GM12864 (cell line): ENCODE results near the gene RAB44.

Experiments
- DNase-seq: peaks from one replicate; pipeline ENCODE4 v3.0.0-alpha.2; 2011; ENCODE audit warnings: low read depth
- H3K4me3 ChIP-seq: 2 replicates; pipeline ENCODE4 v1.5.1; 2011; ENCODE audit warnings: mild to moderate bottlenecking, low read depth, low read length, control low read depth
- CTCF ChIP-seq: IDR thresholded peaks from 2 replicates; pipeline ENCODE4 v1.5.1; 2011; ENCODE audit warnings: low read depth, mild to moderate bottlenecking, moderate library complexity, low read length, control low read depth, inconsistent platforms; ENCODE audit errors: missing control alignments

RAB44 gene

GRCh38 chr6:36692861-36693702 lies 4.5 kb upstream of the RAB44 start:
- no peak for DNase-seq
- H3K4me3 ChIP-seq = no peak overlapping the region
- TF ChIP-seq CTCF = no peak

- no peak for TF ChIP-seq CTCF
- DNase-seq = no peak
- no peak overlapping the region for H3K4me3 ChIP-seq
Observed at GRCh38 chr6:36694616-36695015, 3.0 kb upstream of the RAB44 start.

DNA sequence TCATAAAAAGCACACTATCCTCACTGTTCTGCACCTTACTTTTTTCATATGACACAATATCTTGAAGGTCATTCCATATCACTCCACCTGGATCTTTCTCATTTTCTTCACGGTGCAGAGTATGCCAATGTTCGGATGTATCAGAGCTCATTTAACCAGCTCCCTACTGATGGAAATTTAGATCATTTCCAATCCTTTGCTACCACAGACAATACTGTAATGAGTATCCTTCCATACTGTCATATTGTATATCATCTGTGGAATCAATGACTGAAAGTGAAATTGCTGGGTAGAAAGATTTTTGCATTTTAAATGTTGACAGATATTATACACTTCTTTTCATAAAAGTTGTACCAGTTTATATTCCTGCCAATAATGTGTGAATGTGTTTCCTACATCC lies 2.2 kb upstream of the RAB44 start:
- H3K4me3 ChIP-seq = no peak overlapping the region
- no peak for TF ChIP-seq CTCF
- DNase-seq = no peak

GRCh38 chr6:36698196-36698595 lies 570 bp downstream of the RAB44 start:
- no peak for TF ChIP-seq CTCF
- DNase-seq = no peak
- H3K4me3 ChIP-seq = no peak overlapping the region

GRCh38 chr6:36698871-36699271 lies 1.2 kb downstream of the RAB44 start:
- no peak for DNase-seq
- no peak for TF ChIP-seq CTCF
- no peak overlapping the region for H3K4me3 ChIP-seq

DNA sequence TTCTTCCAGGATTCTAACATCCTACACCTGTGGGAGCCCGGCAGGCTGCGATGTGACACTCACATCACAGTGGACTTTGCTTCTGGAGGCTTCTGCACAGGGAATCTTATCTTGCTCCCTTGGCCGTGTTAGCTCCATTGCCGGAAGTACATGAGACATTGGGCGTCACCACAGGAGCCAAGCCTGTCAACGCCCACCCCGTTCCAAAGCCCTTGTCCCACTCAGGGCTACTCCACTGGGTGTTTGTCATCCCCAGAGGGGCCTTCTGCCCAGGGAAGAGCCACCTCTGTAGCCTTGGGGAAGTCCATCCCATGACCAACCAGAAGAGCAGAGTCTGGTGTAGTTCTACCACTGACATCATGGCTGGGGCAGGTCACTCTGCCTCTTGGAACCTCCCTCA lies 1.7 kb downstream of the RAB44 start:
- DNase-seq = no peak
- TF ChIP-seq CTCF = no peak
- H3K4me3 ChIP-seq = no peak overlapping the region
